Type B pancreatic cell (in vitro differentiated cells): ENCODE results near the gene TSPO2. TPM values are rescaled to one million over a fixed set of nuclear protein-coding genes. Genes with fewer than 3 reads are reported as not detected.
"Not testable (repeated sequence)": the region's sequence is repeated elsewhere in the genome, so short reads cannot be mapped to it uniquely, and the experiment has no call there.

Source experiments
- DNase-seq: peaks from one replicate; pipeline ENCODE4 v3.0.0; 2021; ENCODE audit warnings: mixed read lengths; ENCODE audit not compliant: unreplicated experiment; ENCODE audit errors: extremely low spot score
- H3K27ac Mint-ChIP-seq: 2 replicates; pipeline ENCODE4 v1.8.0; 2021; ENCODE audit warnings: mild to moderate bottlenecking, mixed read lengths
- H3K27me3 Mint-ChIP-seq: 2 replicates; pipeline ENCODE4 v1.8.0; 2021; ENCODE audit warnings: mixed read lengths
- H3K36me3 Mint-ChIP-seq: 2 replicates; pipeline ENCODE4 v1.8.0; 2021; ENCODE audit warnings: mixed read lengths
- H3K4me1 Mint-ChIP-seq: one replicate; pipeline ENCODE4 v1.8.0; 2021; ENCODE audit warnings: mixed read lengths; ENCODE audit not compliant: unreplicated experiment
- H3K4me3 Mint-ChIP-seq: 2 replicates; pipeline ENCODE4 v1.8.0; 2021; ENCODE audit warnings: mild to moderate bottlenecking, mixed read lengths
- H3K9me3 Mint-ChIP-seq: 2 replicates; pipeline ENCODE4 v1.8.0; 2021; ENCODE audit warnings: mixed read lengths
- CTCF ChIP-seq: fragments of 200-600 bp; sonication (generic); conservative IDR thresholded peaks from 2 replicates; pipeline ENCODE4 v1.5.0; 2021; ENCODE audit warnings: antibody characterized with exemption, mild to moderate bottlenecking
- total RNA-seq: library from RNA; stranded (reverse); gene quantifications from 2 replicates; pipeline ENCODE4 v1.2.1, GENCODE V29; 2021; ENCODE audit warnings: low replicate concordance

Gene TSPO2
- total RNA-seq, 1 donor from 2014 or later = not detected

- DNase-seq = no peak
- Mint-ChIP-seq H3K36me3 (peaks cover 4% of the 10 kb centered on the region), H3K4me3 (no peak overlapping the region), H3K27ac (no peak overlapping the region), H3K4me1 (peaks cover 39% of the 10 kb centered on the region), H3K27me3 (no peaks in the 10 kb centered on the region), H3K9me3 (peaks cover 4% of the 10 kb centered on the region)
- TF ChIP-seq CTCF = no peak
Observed at GRCh38 chr6:40998661-40999060, 43.6 kb upstream of the TSPO2 start.

GRCh38 chr6:40999569-40999968 lies 42.7 kb upstream of the TSPO2 start:
- Mint-ChIP-seq H3K27ac (peak overlapping the region; percentile 59), H3K36me3 (peaks cover 4% of the 10 kb centered on the region), H3K27me3 (no peaks in the 10 kb centered on the region), H3K4me1 (peaks cover 39% of the 10 kb centered on the region), H3K9me3 (peaks cover 4% of the 10 kb centered on the region), H3K4me3 (no peak overlapping the region)
- TF ChIP-seq CTCF = peak; percentile 63
- DNase-seq = no peak

- Mint-ChIP-seq H3K36me3 (peaks cover 4% of the 10 kb centered on the region), H3K4me3 (no peak overlapping the region), H3K27me3 (no peaks in the 10 kb centered on the region), H3K27ac (no peak overlapping the region), H3K4me1 (peaks cover 39% of the 10 kb centered on the region), H3K9me3 (peaks cover 4% of the 10 kb centered on the region)
- no peak for DNase-seq
- TF ChIP-seq CTCF = no peak
Observed at GRCh38 chr6:41000248-41000647, 42.0 kb upstream of the TSPO2 start.

GRCh38 chr6:41002168-41002567 lies 40.1 kb upstream of the TSPO2 start:
- Mint-ChIP-seq H3K27ac (no peak overlapping the region), H3K4me3 (no peak overlapping the region), H3K9me3 (peaks cover 4% of the 10 kb centered on the region), H3K36me3 (no peaks in the 10 kb centered on the region), H3K27me3 (no peaks in the 10 kb centered on the region), H3K4me1 (peaks cover 28% of the 10 kb centered on the region)
- DNase-seq = no peak
- TF ChIP-seq CTCF = no peak

GRCh38 chr6:41006217-41006616 lies 36.0 kb upstream of the TSPO2 start:
- not testable (repeated sequence) for DNase-seq, H3K27ac Mint-ChIP-seq, H3K27me3 Mint-ChIP-seq, H3K36me3 Mint-ChIP-seq, H3K9me3 Mint-ChIP-seq, H3K4me3 Mint-ChIP-seq
- peak; percentile 81 for TF ChIP-seq CTCF
- H3K4me1 Mint-ChIP-seq = peaks cover 10% of the 10 kb centered on the region

GRCh38 chr6:41006980-41007379 lies 35.3 kb upstream of the TSPO2 start:
- H3K9me3 Mint-ChIP-seq, H3K27ac Mint-ChIP-seq, H3K4me1 Mint-ChIP-seq, H3K27me3 Mint-ChIP-seq, H3K4me3 Mint-ChIP-seq, DNase-seq, H3K36me3 Mint-ChIP-seq: not testable (repeated sequence)
